Measurements from ENCODE around the gene HS6ST1.

The HS6ST1 gene

DNA sequence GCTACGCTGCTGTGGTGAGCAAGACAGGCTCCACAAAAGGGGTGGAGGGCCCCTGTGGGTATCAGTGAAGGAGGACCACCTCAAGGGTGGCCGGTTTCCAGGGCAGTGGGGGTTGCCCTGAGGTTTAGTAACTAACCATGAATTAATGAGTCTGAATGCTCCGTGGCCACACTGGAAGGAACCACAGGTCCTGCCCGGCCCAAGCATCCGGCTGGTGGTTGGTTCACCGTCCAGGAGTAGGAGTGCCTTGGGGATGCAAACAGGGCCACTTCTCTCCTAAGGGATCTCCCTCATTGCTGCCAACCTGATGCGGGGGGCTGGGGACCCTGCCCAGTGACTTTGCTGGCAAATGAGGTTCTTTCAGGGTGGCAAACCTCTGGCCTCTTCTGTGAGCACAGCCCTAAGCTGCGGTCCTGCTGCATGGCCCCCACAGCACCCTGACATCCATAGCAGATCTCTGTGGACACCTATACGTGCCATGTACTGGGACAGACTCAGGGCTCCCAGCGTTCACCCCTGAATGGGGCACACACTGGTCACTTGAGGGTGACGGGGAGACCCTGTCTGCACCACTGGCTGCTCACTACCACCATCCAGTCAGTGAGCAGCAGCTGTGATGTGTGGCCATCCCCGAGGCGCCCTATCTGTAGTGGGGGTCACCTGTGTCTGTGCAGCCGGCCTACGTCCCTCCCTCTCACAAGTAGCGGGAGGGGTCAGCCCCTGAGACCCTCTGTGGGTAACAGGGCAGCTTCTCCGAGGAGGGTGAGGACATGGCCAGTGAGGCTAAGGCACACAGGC is 41.6 kb downstream of the HS6ST1 start:
- no peak overlapping the region for H2AFZ ChIP-seq (ENCODE audit: low read depth)
- H4K20me1 ChIP-seq (ENCODE audit: insufficient read depth), result no peaks in the 10 kb centered on the region
- H3K79me2 ChIP-seq (ENCODE audit: insufficient read depth, low read depth), result no peaks in the 10 kb centered on the region
- no peaks in the 10 kb centered on the region for H3K4me1 ChIP-seq (ENCODE audit: low read depth, poor library complexity, severe bottlenecking)
- TF ChIP-seq, protein P1, sequence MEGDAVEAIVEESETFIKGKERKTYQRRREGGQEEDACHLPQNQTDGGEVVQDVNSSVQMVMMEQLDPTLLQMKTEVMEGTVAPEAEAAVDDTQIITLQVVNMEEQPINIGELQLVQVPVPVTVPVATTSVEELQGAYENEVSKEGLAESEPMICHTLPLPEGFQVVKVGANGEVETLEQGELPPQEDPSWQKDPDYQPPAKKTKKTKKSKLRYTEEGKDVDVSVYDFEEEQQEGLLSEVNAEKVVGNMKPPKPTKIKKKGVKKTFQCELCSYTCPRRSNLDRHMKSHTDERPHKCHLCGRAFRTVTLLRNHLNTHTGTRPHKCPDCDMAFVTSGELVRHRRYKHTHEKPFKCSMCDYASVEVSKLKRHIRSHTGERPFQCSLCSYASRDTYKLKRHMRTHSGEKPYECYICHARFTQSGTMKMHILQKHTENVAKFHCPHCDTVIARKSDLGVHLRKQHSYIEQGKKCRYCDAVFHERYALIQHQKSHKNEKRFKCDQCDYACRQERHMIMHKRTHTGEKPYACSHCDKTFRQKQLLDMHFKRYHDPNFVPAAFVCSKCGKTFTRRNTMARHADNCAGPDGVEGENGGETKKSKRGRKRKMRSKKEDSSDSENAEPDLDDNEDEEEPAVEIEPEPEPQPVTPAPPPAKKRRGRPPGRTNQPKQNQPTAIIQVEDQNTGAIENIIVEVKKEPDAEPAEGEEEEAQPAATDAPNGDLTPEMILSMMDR (conservative IDR thresholded peaks at IDR 0.05; ENCODE audit: low read depth, low read length), result no peak
- no peaks in the 10 kb centered on the region for H3K36me3 ChIP-seq (ENCODE audit: insufficient read depth)
- H3K27ac ChIP-seq, result no peak overlapping the region
- H3K4me3 ChIP-seq (IDR thresholded peaks at IDR 0.05; ENCODE audit: insufficient read depth, low read depth, low read length), result no peak overlapping the region
- no peaks in the 10 kb centered on the region for H3K27me3 ChIP-seq (ENCODE audit: insufficient read depth, low read depth)
- H3K9ac ChIP-seq, result no peak overlapping the region
- no peak overlapping the region for H3K4me2 ChIP-seq

DNA sequence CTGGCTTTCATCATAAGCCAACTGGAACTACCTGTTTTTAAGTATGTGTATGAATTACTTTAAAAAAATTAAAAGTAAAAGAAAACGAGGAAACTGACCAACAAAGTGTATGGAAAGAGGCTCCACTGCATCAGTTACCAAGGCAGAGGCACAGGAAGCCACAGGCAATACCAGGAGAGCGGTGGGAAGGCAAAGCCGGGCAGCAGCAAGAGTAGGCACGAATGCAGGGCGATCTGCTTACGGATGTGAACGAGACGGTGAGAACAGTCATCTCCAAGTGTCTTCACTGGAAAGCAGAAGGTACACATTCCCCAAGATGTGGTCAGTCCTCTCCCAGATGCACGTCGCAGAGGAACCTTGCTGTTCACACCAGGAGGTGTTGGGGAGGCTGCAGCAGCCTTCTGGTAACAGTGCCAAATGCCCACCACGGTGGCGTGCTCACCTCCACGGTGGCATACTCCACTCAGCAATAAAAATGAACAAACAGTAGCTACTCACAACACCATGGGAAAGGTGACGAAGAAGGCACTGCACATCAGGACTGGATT is 43.1 kb downstream of the HS6ST1 start:
- no peak overlapping the region for H2AFZ ChIP-seq (ENCODE audit: low read depth)
- no peaks in the 10 kb centered on the region for H3K36me3 ChIP-seq (ENCODE audit: insufficient read depth)
- H3K27ac ChIP-seq, result no peak overlapping the region
- no peak overlapping the region for H3K9ac ChIP-seq
- H3K79me2 ChIP-seq (ENCODE audit: insufficient read depth, low read depth), result no peaks in the 10 kb centered on the region
- H4K20me1 ChIP-seq (ENCODE audit: insufficient read depth), result no peaks in the 10 kb centered on the region
- H3K27me3 ChIP-seq (ENCODE audit: insufficient read depth, low read depth), result no peaks in the 10 kb centered on the region
- TF ChIP-seq, protein P1 (conservative IDR thresholded peaks at IDR 0.05; ENCODE audit: low read depth, low read length), result no peak
- H3K4me2 ChIP-seq, result no peak overlapping the region
- H3K4me1 ChIP-seq (ENCODE audit: low read depth, poor library complexity, severe bottlenecking), result no peaks in the 10 kb centered on the region
- H3K4me3 ChIP-seq (IDR thresholded peaks at IDR 0.05; ENCODE audit: insufficient read depth, low read depth, low read length), result no peak overlapping the region

DNA sequence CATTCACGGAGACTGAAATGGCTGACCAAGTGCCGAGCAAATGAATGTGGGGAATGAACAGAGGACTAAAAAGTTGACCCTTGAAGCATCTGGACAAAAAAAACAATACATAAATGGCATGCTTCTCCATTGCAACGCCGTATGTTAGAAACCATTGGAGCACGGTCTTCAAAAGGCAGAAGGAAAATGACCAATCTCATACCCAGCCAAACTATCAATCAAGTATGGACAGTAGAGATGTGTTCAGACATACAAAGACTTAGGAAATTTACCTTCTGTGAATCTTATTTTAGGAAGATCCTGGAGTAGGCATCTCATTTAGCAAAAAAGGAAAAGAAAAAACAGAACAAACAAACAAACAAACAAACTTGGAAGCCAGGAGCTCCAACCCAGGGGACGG is 44.5 kb downstream of the HS6ST1 start:
- Histone ChIP-seq H3K4me1 (ENCODE audit: low read depth, poor library complexity, severe bottlenecking) (no peaks in the 10 kb centered on the region), H3K4me3 (IDR thresholded peaks at IDR 0.05; ENCODE audit: insufficient read depth, low read depth, low read length) (no peak overlapping the region), H3K36me3 (ENCODE audit: insufficient read depth) (no peaks in the 10 kb centered on the region), H4K20me1 (ENCODE audit: insufficient read depth) (no peaks in the 10 kb centered on the region), H3K9ac (no peak overlapping the region), H3K79me2 (ENCODE audit: insufficient read depth, low read depth) (no peaks in the 10 kb centered on the region), H3K27ac (no peak overlapping the region), H3K27me3 (ENCODE audit: insufficient read depth, low read depth) (no peaks in the 10 kb centered on the region), H2AFZ (ENCODE audit: low read depth) (no peak overlapping the region), H3K4me2 (no peak overlapping the region)
- TF ChIP-seq, protein P1 (conservative IDR thresholded peaks at IDR 0.05; ENCODE audit: low read depth, low read length), result no peak

- H3K9ac ChIP-seq, result no peak overlapping the region
- H4K20me1 ChIP-seq (ENCODE audit: insufficient read depth), result no peaks in the 10 kb centered on the region
- TF ChIP-seq, protein P1 (conservative IDR thresholded peaks at IDR 0.05; ENCODE audit: low read depth, low read length), result no peak
- no peak overlapping the region for H3K27ac ChIP-seq
- no peak overlapping the region for H3K4me2 ChIP-seq
- no peaks in the 10 kb centered on the region for H3K4me1 ChIP-seq (ENCODE audit: low read depth, poor library complexity, severe bottlenecking)
- H3K36me3 ChIP-seq (ENCODE audit: insufficient read depth), result no peaks in the 10 kb centered on the region
- no peak overlapping the region for H2AFZ ChIP-seq (ENCODE audit: low read depth)
- H3K79me2 ChIP-seq (ENCODE audit: insufficient read depth, low read depth), result no peaks in the 10 kb centered on the region
- H3K27me3 ChIP-seq (ENCODE audit: insufficient read depth, low read depth), result no peaks in the 10 kb centered on the region
- H3K4me3 ChIP-seq (IDR thresholded peaks at IDR 0.05; ENCODE audit: insufficient read depth, low read depth, low read length), result no peak overlapping the region
These were observed 45.1 kb downstream of the HS6ST1 start for GRCh38 chr2:128273469-128274081.
